Caco-2 (cell line): ENCODE measurements around the gene LHPP. TPM values are rescaled to one million over a fixed set of nuclear protein-coding genes. Genes with fewer than 3 reads are reported as not detected.

ENCODE experiments used
- BruUV-seq: library from RNA; stranded (reverse); fragments of 400-500 nt; replicated peaks from 2 replicates; lab custom pipeline; 2021; lab: Mats Ljungman, UMichigan
- CTCF ChIA-PET: fragments of 300-600 bp; sonication (Branson Sonifier 250); formaldehyde crosslinking; loops from one replicate; lab custom pipeline; 2022; ENCODE audit warnings: antibody characterized with exemption; lab: Charles Lee
- POLR2A ChIA-PET: fragments of 300-600 bp; sonication (Branson Sonifier 250); formaldehyde crosslinking; loops from one replicate; lab custom pipeline; 2022; ENCODE audit warnings: antibody characterized with exemption; lab: Charles Lee
- DNase-seq, 2 experiments: peaks; one replicate each; pipeline versions ENCODE4 v3.0.0 to v3.0.0-alpha.2; 2020 to 2022
- H3K27me3 ChIP-seq: replicated peaks from 2 replicates; pipeline ENCODE4 v1.6.0; 2011; ENCODE audit warnings: low read length; ENCODE audit not compliant: control insufficient read depth, insufficient read depth
- H3K36me3 ChIP-seq: 2 replicates; pipeline ENCODE4 v1.5.1; 2011; ENCODE audit warnings: low read length; ENCODE audit not compliant: control insufficient read depth, insufficient read depth
- H3K4me1 ChIP-seq: fragments of 250-450 bp; sonication (Bioruptor Pico); 2 replicates; pipeline ENCODE4 v1.5.1; 2020; ENCODE audit warnings: mild to moderate bottlenecking
- H3K4me3 ChIP-seq: 2 replicates; pipeline ENCODE4 v1.5.1; 2011; ENCODE audit warnings: low read depth, mild to moderate bottlenecking, control low read depth, low read length
- H3K9me3 ChIP-seq: fragments of 250-450 bp; sonication (Bioruptor Pico); 2 replicates; pipeline ENCODE4 v1.5.1; 2020; ENCODE audit warnings: mild to moderate bottlenecking, moderate library complexity
- H3K27ac Mint-ChIP-seq: one replicate; pipeline ENCODE4 v1.8.0; 2022; ENCODE audit warnings: mixed read lengths; ENCODE audit not compliant: unreplicated experiment
- H3K27me3 Mint-ChIP-seq: one replicate; pipeline ENCODE4 v1.8.0; 2022; ENCODE audit warnings: mixed read lengths; ENCODE audit not compliant: insufficient read depth, unreplicated experiment
- H3K36me3 Mint-ChIP-seq: one replicate; pipeline ENCODE4 v1.8.0; 2022; ENCODE audit warnings: mild to moderate bottlenecking, mixed read lengths; ENCODE audit not compliant: insufficient read depth, unreplicated experiment
- H3K4me1 Mint-ChIP-seq: one replicate; pipeline ENCODE4 v1.8.0; 2022; ENCODE audit warnings: low read depth, mixed read lengths; ENCODE audit not compliant: unreplicated experiment
- H3K4me3 Mint-ChIP-seq: one replicate; pipeline ENCODE4 v1.8.0; 2022; ENCODE audit warnings: mild to moderate bottlenecking, moderate library complexity, mixed read lengths; ENCODE audit not compliant: unreplicated experiment
- H3K9me3 Mint-ChIP-seq: one replicate; pipeline ENCODE4 v1.8.0; 2022; ENCODE audit warnings: mixed read lengths; ENCODE audit not compliant: unreplicated experiment
- intact Hi-C: fragments of 100-400 bp; cut with micrococcal nuclease; formaldehyde crosslinking; loops from one replicate; pipeline ENCODE4 v1.10.0; 2022; ENCODE audit not compliant: unreplicated experiment
- total RNA-seq: library from RNA; stranded (reverse); gene quantifications from 2 replicates; pipeline ENCODE4 v1.2.3, GENCODE V29; 2022
- TF ChIP-seq, protein P1 (sequence below), 2 experiments: fragments of 200-600 bp in 1 of 2; IDR thresholded peaks; 1 replicate in 1 of 2; 2 replicates in 1 of 2; pipeline versions ENCODE4 v1.5.1 to v1.8.0; 2011 to 2022; ENCODE audit warnings: antibody characterized with exemption in 1 of 2, control low read depth in 1 of 2, inconsistent platforms in 1 of 2, low read depth in 1 of 2, low read length in 1 of 2, mild to moderate bottlenecking in 1 of 2, moderate library complexity in 1 of 2; ENCODE audit not compliant: insufficient read depth in 1 of 2, severe bottlenecking in 1 of 2, unreplicated experiment in 1 of 2

The LHPP gene
- total RNA-seq, 1 experiment from 2014 or later: 15.9 TPM

DNA sequence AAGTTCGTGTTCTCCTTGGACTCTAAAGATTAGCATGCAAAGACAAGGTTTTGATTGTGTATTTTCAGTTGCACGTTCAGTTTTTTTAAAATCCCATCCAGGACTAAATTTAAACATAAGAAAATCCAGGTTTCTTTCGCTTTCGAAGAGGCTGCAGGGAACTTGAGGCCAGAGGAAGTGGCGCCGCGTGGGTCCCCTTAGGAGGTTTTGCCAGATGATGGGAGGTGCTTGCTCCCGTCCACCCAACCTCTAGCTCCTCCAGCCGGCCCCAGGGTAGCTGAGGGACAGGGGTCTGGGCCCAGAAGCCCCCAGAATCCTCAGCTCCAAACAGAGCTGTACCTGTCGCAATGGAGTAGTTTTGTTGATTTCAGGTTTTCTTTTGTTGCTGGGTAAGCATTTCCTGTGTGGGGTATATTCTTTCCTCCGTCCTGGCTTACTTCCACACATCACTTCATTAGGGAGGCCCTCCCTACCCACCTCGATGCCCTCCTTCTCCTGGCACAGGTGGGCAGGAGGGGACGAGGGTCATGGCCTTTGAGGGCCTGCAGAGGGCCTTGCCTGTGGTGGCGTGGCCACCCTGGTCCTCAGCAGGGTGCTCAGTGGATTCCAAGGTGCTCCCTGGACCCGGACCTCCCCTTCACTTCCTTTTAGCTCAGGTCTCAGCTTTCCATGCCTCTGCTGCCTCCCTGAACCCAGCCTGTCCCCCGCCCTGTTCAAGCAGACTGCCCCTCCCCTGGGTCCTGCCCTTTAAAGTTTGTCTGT is 32.6 kb downstream of the LHPP start:
- Histone ChIP-seq H3K27me3 (no peaks in the 10 kb centered on the region), H3K4me1 (peaks cover 3% of the 10 kb centered on the region; the same call in 1 of the 2 replicates), H3K4me3 (no peak overlapping the region), H3K36me3 (no peaks in the 10 kb centered on the region; the same call in 1 of the 2 replicates), H3K9me3 (no peaks in the 10 kb centered on the region)
- ChIA-PET POLR2A (no interaction called here), CTCF (no interaction called here)
- H3K9me3 Mint-ChIP-seq: no peaks in the 10 kb centered on the region
- DNase-seq: no peak
- no peak overlapping the region for H3K4me3 Mint-ChIP-seq
- no peak overlapping the region for H3K27ac Mint-ChIP-seq
- peaks cover 5% of the 10 kb centered on the region for H3K36me3 Mint-ChIP-seq
- intact Hi-C loops: no loop called here
- no TSS peak for BruUV-seq
- TF ChIP-seq, protein P1, sequence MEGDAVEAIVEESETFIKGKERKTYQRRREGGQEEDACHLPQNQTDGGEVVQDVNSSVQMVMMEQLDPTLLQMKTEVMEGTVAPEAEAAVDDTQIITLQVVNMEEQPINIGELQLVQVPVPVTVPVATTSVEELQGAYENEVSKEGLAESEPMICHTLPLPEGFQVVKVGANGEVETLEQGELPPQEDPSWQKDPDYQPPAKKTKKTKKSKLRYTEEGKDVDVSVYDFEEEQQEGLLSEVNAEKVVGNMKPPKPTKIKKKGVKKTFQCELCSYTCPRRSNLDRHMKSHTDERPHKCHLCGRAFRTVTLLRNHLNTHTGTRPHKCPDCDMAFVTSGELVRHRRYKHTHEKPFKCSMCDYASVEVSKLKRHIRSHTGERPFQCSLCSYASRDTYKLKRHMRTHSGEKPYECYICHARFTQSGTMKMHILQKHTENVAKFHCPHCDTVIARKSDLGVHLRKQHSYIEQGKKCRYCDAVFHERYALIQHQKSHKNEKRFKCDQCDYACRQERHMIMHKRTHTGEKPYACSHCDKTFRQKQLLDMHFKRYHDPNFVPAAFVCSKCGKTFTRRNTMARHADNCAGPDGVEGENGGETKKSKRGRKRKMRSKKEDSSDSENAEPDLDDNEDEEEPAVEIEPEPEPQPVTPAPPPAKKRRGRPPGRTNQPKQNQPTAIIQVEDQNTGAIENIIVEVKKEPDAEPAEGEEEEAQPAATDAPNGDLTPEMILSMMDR (IDR thresholded peaks at IDR 0.05; ENCODE audit: insufficient read depth in 1 of 2, low read depth in 1 of 2, low read length in 1 of 2, severe bottlenecking in 1 of 2, unreplicated experiment in 1 of 2): no peak
- no peaks in the 10 kb centered on the region for H3K4me1 Mint-ChIP-seq
- no peaks in the 10 kb centered on the region for H3K27me3 Mint-ChIP-seq

DNA sequence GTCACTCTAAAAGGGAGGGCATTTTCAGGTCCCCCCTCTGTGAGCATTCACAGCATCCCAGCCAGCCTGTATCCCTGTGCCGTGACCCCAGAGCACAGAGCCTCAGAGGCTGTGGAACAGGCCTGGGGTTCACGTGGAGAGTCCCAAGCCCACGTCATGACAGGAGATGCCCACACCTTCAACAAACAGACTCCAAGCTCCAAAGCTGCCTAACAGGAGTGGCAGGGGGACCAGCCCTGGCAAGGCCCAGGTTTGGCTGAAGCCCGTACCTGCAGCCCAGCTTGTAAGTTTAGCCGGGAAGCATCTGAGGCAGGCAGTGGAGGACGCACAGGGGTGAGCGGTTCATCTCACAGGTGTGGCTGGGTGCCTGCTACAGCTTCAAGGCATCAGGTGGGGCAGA is 33.5 kb downstream of the LHPP start:
- Mint-ChIP-seq H3K4me3 (no peak overlapping the region), H3K27me3 (no peaks in the 10 kb centered on the region), H3K4me1 (no peaks in the 10 kb centered on the region), H3K27ac (no peak overlapping the region), H3K36me3 (peaks cover under 1% of the 10 kb centered on the region), H3K9me3 (no peaks in the 10 kb centered on the region)
- Histone ChIP-seq H3K4me3 (no peak overlapping the region), H3K4me1 (peaks cover 3% of the 10 kb centered on the region; the same call in 1 of the 2 replicates), H3K36me3 (no peaks in the 10 kb centered on the region; the same call in 1 of the 2 replicates), H3K9me3 (no peaks in the 10 kb centered on the region), H3K27me3 (no peaks in the 10 kb centered on the region)
- intact Hi-C loops: no loop called here
- ChIA-PET POLR2A (no interaction called here), CTCF (interaction anchor here (0.7 kb wide), 1 partner anchor 500 kb away, joined by 3 read pairs; no protein-coding TSS in a partner anchor)
- no peak for DNase-seq
- TF ChIP-seq, protein P1 (IDR thresholded peaks at IDR 0.05; ENCODE audit: insufficient read depth in 1 of 2, low read depth in 1 of 2, low read length in 1 of 2, severe bottlenecking in 1 of 2, unreplicated experiment in 1 of 2): no peak
- BruUV-seq: no TSS peak

DNA sequence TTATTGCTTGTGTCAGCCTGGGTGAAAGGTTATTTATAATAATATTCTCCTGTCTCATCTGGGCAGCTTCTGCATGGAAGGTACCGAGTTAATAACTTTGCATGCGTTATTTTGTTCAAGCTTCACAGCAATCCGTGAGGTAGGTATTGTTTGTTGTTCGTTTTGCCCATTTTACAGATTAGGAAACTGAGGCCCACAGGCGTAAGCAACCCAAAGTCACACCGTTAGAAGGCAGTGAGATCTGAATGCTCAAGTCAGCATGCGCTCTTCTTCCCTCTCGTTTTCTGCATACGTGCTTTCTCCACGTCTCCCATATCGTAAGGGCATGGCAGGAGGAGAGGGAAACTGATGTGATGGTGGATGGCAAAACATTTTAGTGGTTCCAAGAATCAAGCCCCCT is 34.1 kb downstream of the LHPP start:
- no peak overlapping the region for H3K27ac Mint-ChIP-seq
- H3K36me3 ChIP-seq: no peaks in the 10 kb centered on the region; the same call in 1 of the 2 replicates
- H3K4me3 ChIP-seq: no peak overlapping the region
- CTCF ChIA-PET: interaction anchor here (0.7 kb wide), 1 partner anchor 501 kb away, joined by 3 read pairs; no protein-coding TSS in a partner anchor
- no peaks in the 10 kb centered on the region for H3K27me3 ChIP-seq
- DNase-seq: no peak
- no peaks in the 10 kb centered on the region for H3K9me3 Mint-ChIP-seq
- H3K9me3 ChIP-seq: peaks cover under 1% of the 10 kb centered on the region; the same call in 1 of the 2 replicates
- TF ChIP-seq, protein P1 (IDR thresholded peaks at IDR 0.05; ENCODE audit: insufficient read depth in 1 of 2, low read depth in 1 of 2, low read length in 1 of 2, severe bottlenecking in 1 of 2, unreplicated experiment in 1 of 2): no peak
- POLR2A ChIA-PET: no interaction called here
- H3K4me1 Mint-ChIP-seq: no peaks in the 10 kb centered on the region
- peaks cover 3% of the 10 kb centered on the region; the same call in 1 of the 2 replicates for H3K4me1 ChIP-seq
- intact Hi-C loops: no loop called here
- no peaks in the 10 kb centered on the region for H3K36me3 Mint-ChIP-seq
- H3K27me3 Mint-ChIP-seq: no peaks in the 10 kb centered on the region
- no TSS peak for BruUV-seq
- no peak overlapping the region for H3K4me3 Mint-ChIP-seq
